Measurements from ENCODE around the gene ARHGEF4. TPM values are rescaled to one million over a fixed set of nuclear protein-coding genes. Genes with fewer than 3 reads are reported as not detected.

Gene ARHGEF4
- total RNA-seq, 1 experiment from 2014 or later, result 12.6 TPM

- no peak for DNase-seq
- H3K79me2 ChIP-seq (ENCODE audit: insufficient read depth, low read length), result no peaks in the 10 kb centered on the region
- no peak overlapping the region for H4K8ac ChIP-seq (replicated peaks; ENCODE audit: insufficient read length, low read depth, low read length)
- no peak overlapping the region for H2BK120ac ChIP-seq (ENCODE audit: low read depth, low read length, poor library complexity, severe bottlenecking)
- no peak overlapping the region for H3K4me2 ChIP-seq (ENCODE audit: insufficient read depth, insufficient read length, low read length)
- H2AK5ac ChIP-seq (ENCODE audit: insufficient read length, low read length), result no peak overlapping the region
- no peak for TF ChIP-seq CTCF (conservative IDR thresholded peaks at IDR 0.05)
- H2BK15ac ChIP-seq (ENCODE audit: low read depth, low read length), result no peak overlapping the region
- no peak overlapping the region for H3K18ac ChIP-seq (ENCODE audit: insufficient read length, low read depth, low read length)
- Mint-ChIP-seq H3K36me3 (ENCODE audit: insufficient read depth in 1 of 3, low read depth in 3 of 3) (peaks cover 0 to 9% (median 0%) of the 10 kb centered on the region in 3 experiments; a peak in 2 of 7 replicates), H3K27me3 (ENCODE audit: low read depth) (peaks cover 25% of the 10 kb centered on the region), H3K4me3 (no peak overlapping the region), H3K4me1 (peaks cover 2 to 5% of the 10 kb centered on the region in 2 experiments), H3K27ac (no peak overlapping the region), H3K9me3 (peaks cover 11 to 12% of the 10 kb centered on the region in 2 experiments)
- no peak overlapping the region for H3K56ac ChIP-seq (ENCODE audit: insufficient read length, low read depth, low read length)
- no peak overlapping the region for H2AFZ ChIP-seq (ENCODE audit: low read length)
- H3K27ac ChIP-seq (ENCODE audit: insufficient read length, low read depth, low read length), result no peak overlapping the region
- H4K91ac ChIP-seq (ENCODE audit: insufficient read length, low read depth, low read length), result no peak overlapping the region
- no peak overlapping the region for H3T11ph ChIP-seq (ENCODE audit: low read length)
- H3K4ac ChIP-seq (ENCODE audit: low read depth, low read length), result no peak overlapping the region
- no peak overlapping the region for H2BK12ac ChIP-seq (ENCODE audit: insufficient read length, low read depth, low read length)
- no peaks in the 10 kb centered on the region for H3K79me1 ChIP-seq (ENCODE audit: insufficient read depth, low read depth, low read length, poor library complexity, severe bottlenecking)
- no peak overlapping the region for H3K23ac ChIP-seq (ENCODE audit: insufficient read length, low read depth, low read length)
- no peak overlapping the region for H2BK20ac ChIP-seq (ENCODE audit: low read depth, low read length, poor library complexity, severe bottlenecking)
- no peak overlapping the region for H3K9ac ChIP-seq (ENCODE audit: extremely low read depth, insufficient read length, low read length)
- H3K23me2 ChIP-seq (ENCODE audit: insufficient read length, low read depth, low read length, poor library complexity, severe bottlenecking), result peaks cover under 1% of the 10 kb centered on the region
- H3K9me3 ChIP-seq (ENCODE audit: control insufficient read depth, low read depth, low read length), result no peaks in the 10 kb centered on the region
- peaks cover 8% of the 10 kb centered on the region; the same call in 1 of the 2 replicates for H3K27me3 ChIP-seq (ENCODE audit: insufficient read depth, low read length)
- no peak overlapping the region for H3K14ac ChIP-seq (ENCODE audit: insufficient read depth, low read length)
- no peak overlapping the region for H4K5ac ChIP-seq (ENCODE audit: insufficient read length, low read depth, low read length)
- H2BK5ac ChIP-seq (ENCODE audit: insufficient read length, low read length), result no peak overlapping the region
- WGBS (ENCODE audit: extremely low coverage, insufficient read length, low lambda C conversion rate), result no CpG with 5 or more reads among the region's 2 CpGs
- no peaks in the 10 kb centered on the region for H3K4me1 ChIP-seq (ENCODE audit: insufficient read depth, low read length)
- H4K20me1 ChIP-seq (ENCODE audit: control insufficient read depth, insufficient read depth, insufficient read length), result no peaks in the 10 kb centered on the region
Measured at GRCh38 chr2:130957915-130958314, 121.2 kb downstream of the ARHGEF4 start.
